A673 (cell line): Measurements from ENCODE around the gene OR2T34. TPM values are rescaled to one million over a fixed set of nuclear protein-coding genes. Genes with fewer than 3 reads are reported as not detected.

Experiments used
- BruUV-seq: library from RNA; stranded (reverse); fragments of 400-500 nt; replicated peaks from 2 replicates; lab custom pipeline; 2021; lab: Mats Ljungman, UMichigan
- CTCF ChIA-PET: fragments of 300-600 bp; sonication (Branson Sonifier 250); formaldehyde crosslinking; loops from one replicate; lab custom pipeline; 2022; ENCODE audit warnings: antibody characterized with exemption; lab: Charles Lee
- POLR2A ChIA-PET: fragments of 300-600 bp; sonication (Branson Sonifier 250); formaldehyde crosslinking; loops from one replicate; lab custom pipeline; 2022; ENCODE audit warnings: antibody characterized with exemption; ENCODE audit not compliant: low non-redundant PET; lab: Charles Lee
- DNase-seq: peaks from one replicate; pipeline ENCODE4 v3.0.0-alpha.2; 2015; ENCODE audit warnings: low spot score
- H3K27ac ChIP-seq: fragments of 200-600 bp; sonication (generic); 2 replicates; pipeline ENCODE4 v1.5.1; 2016; ENCODE audit warnings: mixed run types, low read depth, mild to moderate bottlenecking, mixed read lengths, antibody characterized with exemption, low read length; ENCODE audit not compliant: poor library complexity, severe bottlenecking
- H3K27me3 ChIP-seq: fragments of 200-600 bp; sonication (generic); replicated peaks from 2 replicates; pipeline ENCODE4 v1.6.1; 2017; ENCODE audit warnings: mixed run types, low read depth, mild to moderate bottlenecking, mixed read lengths, antibody characterized with exemption, low read length; ENCODE audit not compliant: insufficient read depth, poor library complexity
- H3K36me3 ChIP-seq: fragments of 200-600 bp; sonication (generic); 2 replicates; pipeline ENCODE4 v1.6.1; 2016; ENCODE audit warnings: mixed run types, mild to moderate bottlenecking, mixed read lengths, antibody characterized with exemption, low read length; ENCODE audit not compliant: insufficient read depth, poor library complexity, severe bottlenecking
- H3K4me1 ChIP-seq: fragments of 200-600 bp; sonication (generic); 2 replicates; pipeline ENCODE4 v1.6.1; 2017; ENCODE audit warnings: mixed run types, mild to moderate bottlenecking, mixed read lengths, antibody characterized with exemption, low read length; ENCODE audit not compliant: insufficient read depth, poor library complexity, severe bottlenecking
- H3K4me3 ChIP-seq: fragments of 200-600 bp; sonication (generic); 2 replicates; pipeline ENCODE4 v1.5.1; 2016; ENCODE audit warnings: low read depth, mixed run types, mild to moderate bottlenecking, mixed read lengths, low read length; ENCODE audit not compliant: poor library complexity, severe bottlenecking
- H3K9me3 ChIP-seq: fragments of 200-600 bp; sonication (generic); 2 replicates; pipeline ENCODE4 v1.6.1; 2016; ENCODE audit warnings: mixed run types, low read depth, mild to moderate bottlenecking, mixed read lengths, antibody characterized with exemption, low read length; ENCODE audit not compliant: poor library complexity, severe bottlenecking
- CTCF ChIP-seq: fragments of 300-800, 200-600 bp; sonication (generic); conservative IDR thresholded peaks from 2 replicates; pipeline ENCODE4 v1.5.1; 2017; ENCODE audit warnings: low read depth, mild to moderate bottlenecking, antibody characterized with exemption, low read length, moderate library complexity, mixed read lengths
- EZH2 ChIP-seq: fragments of 200-600 bp; sonication (generic); IDR thresholded peaks from 2 replicates; pipeline ENCODE4 v1.6.1; 2017; ENCODE audit warnings: borderline replicate concordance, low read depth, mild to moderate bottlenecking, mixed read lengths, antibody characterized with exemption, low read length; ENCODE audit not compliant: poor library complexity, severe bottlenecking
- intact Hi-C: fragments of 100-400 bp; cut with micrococcal nuclease; formaldehyde crosslinking; loops from one replicate; pipeline ENCODE4 v1.10.0; 2022; ENCODE audit not compliant: unreplicated experiment
- total RNA-seq: library from RNA; stranded (reverse); gene quantifications from 2 replicates; pipeline ENCODE4 v1.2.3, GENCODE V29; 2021

OR2T34 gene
- total RNA-seq, 1 experiment from 2014 or later = not detected

DNA sequence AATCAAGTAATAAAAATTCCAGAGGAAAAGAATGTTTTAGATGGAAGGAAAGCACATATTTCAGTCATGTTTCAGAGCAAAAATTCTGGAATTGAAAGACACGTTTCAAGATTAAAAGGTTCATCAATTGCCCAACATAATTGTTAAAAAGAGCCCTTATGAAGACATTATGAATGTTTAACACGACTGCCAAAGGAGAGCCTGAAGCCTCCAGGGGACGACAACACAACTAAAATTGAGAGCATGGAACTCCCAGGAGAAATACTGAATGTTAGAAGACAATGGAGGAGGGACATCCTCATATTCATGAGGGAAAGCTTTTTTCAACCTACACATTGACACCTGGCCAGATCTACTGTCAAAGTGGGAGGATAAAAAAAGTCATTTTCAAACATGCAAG, 44.3 kb upstream of the OR2T34 start:
- DNase-seq = peak; percentile 89
- no peaks in the 10 kb centered on the region for H3K36me3 ChIP-seq
- BruUV-seq = no TSS peak
- no peak overlapping the region for H3K4me3 ChIP-seq
- intact Hi-C loops = loop anchor here (10.0 kb wide), 1 partner anchor 374 kb away; no protein-coding TSS in a partner anchor
- POLR2A ChIA-PET = no interaction called here
- H3K27ac ChIP-seq = no peak overlapping the region
- peaks cover 21% of the 10 kb centered on the region for H3K4me1 ChIP-seq
- no peaks in the 10 kb centered on the region for H3K27me3 ChIP-seq
- peak; percentile 91 for TF ChIP-seq CTCF
- TF ChIP-seq EZH2 = no peak
- H3K9me3 ChIP-seq = no peaks in the 10 kb centered on the region
- CTCF ChIA-PET = no interaction called here

GRCh38 chr1:248618119-248618518, 43.6 kb upstream of the OR2T34 start:
- no peak overlapping the region for H3K27ac ChIP-seq
- H3K4me3 ChIP-seq = no peak overlapping the region
- H3K4me1 ChIP-seq = peaks cover 18% of the 10 kb centered on the region
- H3K27me3 ChIP-seq = no peaks in the 10 kb centered on the region
- no peaks in the 10 kb centered on the region for H3K36me3 ChIP-seq
- CTCF ChIA-PET = interaction anchor here (0.6 kb wide), 1 partner anchor 213 kb away, joined by 3 read pairs; no protein-coding TSS in a partner anchor
- intact Hi-C loops = loop anchor here (10.0 kb wide), 1 partner anchor 373 kb away; no protein-coding TSS in a partner anchor
- no TSS peak for BruUV-seq
- no peak for DNase-seq
- POLR2A ChIA-PET = no interaction called here
- TF ChIP-seq CTCF (no peak), EZH2 (no peak)
- H3K9me3 ChIP-seq = no peaks in the 10 kb centered on the region

DNA sequence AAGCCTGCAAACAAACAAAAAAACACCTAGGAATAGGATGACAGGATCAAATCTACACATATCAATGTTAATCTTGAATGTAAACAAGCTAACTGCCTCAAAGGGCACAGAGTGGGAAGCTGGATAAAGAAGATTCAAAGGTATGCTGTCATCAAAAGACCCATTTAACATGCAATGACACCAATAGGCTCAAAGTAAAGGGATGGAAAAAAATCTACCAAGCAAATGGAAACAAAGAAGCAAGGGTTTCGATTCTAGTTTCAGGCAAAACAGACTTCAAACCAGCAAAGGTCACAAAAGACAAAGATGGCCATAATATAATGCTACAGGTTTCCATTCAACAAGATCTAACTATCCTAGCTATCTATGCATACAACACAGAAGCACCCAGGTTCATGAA, 39.2 kb upstream of the OR2T34 start:
- TF ChIP-seq EZH2 = no peak
- no peak for DNase-seq
- BruUV-seq = no TSS peak
- H3K27ac ChIP-seq = no peak overlapping the region
- ChIA-PET POLR2A (no interaction called here), CTCF (no interaction called here)
- no peaks in the 10 kb centered on the region for H3K27me3 ChIP-seq
- H3K9me3 ChIP-seq = no peaks in the 10 kb centered on the region
- H3K4me1 ChIP-seq = no peaks in the 10 kb centered on the region
- H3K36me3 ChIP-seq = no peaks in the 10 kb centered on the region
- no peak overlapping the region for H3K4me3 ChIP-seq
- intact Hi-C loops = loop anchor here (10.0 kb wide), 1 partner anchor 369 kb away; no protein-coding TSS in a partner anchor

- ChIA-PET POLR2A (no interaction called here), CTCF (interaction anchor here (1.0 to 1.2 kb wide), 2 partner anchors 207 to 368 kb away, joined by 3 read pairs; no protein-coding TSS in a partner anchor)
- no peaks in the 10 kb centered on the region for H3K4me1 ChIP-seq
Measured at GRCh38 chr1:248611883-248612414, 37.4 kb upstream of the OR2T34 start.

More at GRCh38 chr1:248611883-248612414, 37.4 kb upstream of the OR2T34 start:
- Histone ChIP-seq H3K4me3 (no peak overlapping the region), H3K9me3 (no peaks in the 10 kb centered on the region), H3K27ac (no peak overlapping the region), H3K27me3 (no peaks in the 10 kb centered on the region), H3K36me3 (no peaks in the 10 kb centered on the region)
- no TSS peak for BruUV-seq
- TF ChIP-seq CTCF (peak; percentile 46), EZH2 (no peak)
- intact Hi-C loops = loop anchor here (1.0 to 10.0 kb wide), 2 partner anchors 208 to 367 kb away; no protein-coding TSS in a partner anchor
- DNase-seq = peak; percentile 50
